ENCODE measurements around the gene CDS2. TPM values are rescaled to one million over a fixed set of nuclear protein-coding genes. Genes with fewer than 3 reads are reported as not detected.

CDS2 gene
- polyA plus RNA-seq, 2 of the 4 experiments (the other 2 are of a cell fraction): 44.0 to 106 TPM

DNA sequence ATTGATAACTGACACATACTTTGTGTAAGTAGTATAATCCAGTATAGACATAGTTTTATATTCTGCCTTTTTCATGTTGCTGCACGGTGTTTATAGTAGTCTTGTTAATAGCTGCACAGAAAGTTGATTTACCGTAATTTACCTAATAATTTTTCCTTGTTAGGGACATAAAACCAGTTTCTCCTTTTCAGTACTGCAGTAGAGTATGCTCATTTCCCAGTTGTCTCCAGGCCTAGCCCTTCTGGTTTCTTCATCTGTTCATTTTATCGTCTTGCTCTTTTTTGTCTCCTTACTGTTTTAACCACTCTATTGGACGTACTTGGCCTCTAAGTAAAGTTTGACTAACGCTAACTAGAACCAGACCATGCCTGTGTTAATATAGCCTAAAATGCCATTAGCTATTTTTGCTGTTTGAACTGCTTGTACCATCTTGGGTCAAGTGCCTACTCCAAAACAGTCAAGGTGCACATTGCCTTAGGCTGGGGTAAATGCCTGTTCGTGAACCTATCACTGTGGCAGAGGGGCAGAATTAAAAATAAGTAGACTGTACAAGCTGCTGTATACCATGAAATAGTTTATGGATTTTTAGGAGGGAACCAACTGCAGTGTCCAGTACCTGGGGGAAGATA, 34.8 kb downstream of the CDS2 start:
- Histone ChIP-seq H3K27ac (peak overlapping the region in 1 of 2 experiments; percentile 28; a peak in 2 of 6 replicates), H3K9me3 (no peaks in the 10 kb centered on the region), H3K4me3 (no peak overlapping the region), H3K4me1 (peaks cover 12% of the 10 kb centered on the region), H3K4me2 (no peak overlapping the region)
- DNase-seq (ENCODE audit: low read depth in 1 of 2, low spot score in 1 of 2) (no peak), ATAC-seq (no peak), FAIRE-seq (no peak)
- ChIA-PET CTCF (interaction anchor here (0.8 to 1.7 kb wide), 6 partner anchors 8 to 44 kb away, joined by 3 to 7 read pairs (median 4); partner anchors contain the start of gene CDS2), POLR2A (no interaction called here)
- WGBS (ENCODE audit: missing lambda C conversion rate): 94% methylated on average over 6 of the region's 6 CpGs
- TF ChIP-seq RCOR1 (IDR thresholded peaks at IDR 0.05; ENCODE audit: low read depth, low read length) (no peak), ZSCAN20 (CRISPR knock-in tag; IDR thresholded peaks at IDR 0.05) (no peak), HOXB13 (CRISPR knock-in tag; IDR thresholded peaks at IDR 0.05; ENCODE audit: low read depth) (no peak), MYC (IDR thresholded peaks at IDR 0.05; ENCODE audit: borderline replicate concordance, low read length) (no peak), FOSL2 (IDR thresholded peaks at IDR 0.05) (no peak), FOSL2 (CRISPR knock-in tag; IDR thresholded peaks at IDR 0.05) (no peak)
- TF ChIP-seq, protein P1, sequence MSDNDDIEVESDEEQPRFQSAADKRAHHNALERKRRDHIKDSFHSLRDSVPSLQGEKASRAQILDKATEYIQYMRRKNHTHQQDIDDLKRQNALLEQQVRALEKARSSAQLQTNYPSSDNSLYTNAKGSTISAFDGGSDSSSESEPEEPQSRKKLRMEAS (IDR thresholded peaks at IDR 0.05): no peak

DNA sequence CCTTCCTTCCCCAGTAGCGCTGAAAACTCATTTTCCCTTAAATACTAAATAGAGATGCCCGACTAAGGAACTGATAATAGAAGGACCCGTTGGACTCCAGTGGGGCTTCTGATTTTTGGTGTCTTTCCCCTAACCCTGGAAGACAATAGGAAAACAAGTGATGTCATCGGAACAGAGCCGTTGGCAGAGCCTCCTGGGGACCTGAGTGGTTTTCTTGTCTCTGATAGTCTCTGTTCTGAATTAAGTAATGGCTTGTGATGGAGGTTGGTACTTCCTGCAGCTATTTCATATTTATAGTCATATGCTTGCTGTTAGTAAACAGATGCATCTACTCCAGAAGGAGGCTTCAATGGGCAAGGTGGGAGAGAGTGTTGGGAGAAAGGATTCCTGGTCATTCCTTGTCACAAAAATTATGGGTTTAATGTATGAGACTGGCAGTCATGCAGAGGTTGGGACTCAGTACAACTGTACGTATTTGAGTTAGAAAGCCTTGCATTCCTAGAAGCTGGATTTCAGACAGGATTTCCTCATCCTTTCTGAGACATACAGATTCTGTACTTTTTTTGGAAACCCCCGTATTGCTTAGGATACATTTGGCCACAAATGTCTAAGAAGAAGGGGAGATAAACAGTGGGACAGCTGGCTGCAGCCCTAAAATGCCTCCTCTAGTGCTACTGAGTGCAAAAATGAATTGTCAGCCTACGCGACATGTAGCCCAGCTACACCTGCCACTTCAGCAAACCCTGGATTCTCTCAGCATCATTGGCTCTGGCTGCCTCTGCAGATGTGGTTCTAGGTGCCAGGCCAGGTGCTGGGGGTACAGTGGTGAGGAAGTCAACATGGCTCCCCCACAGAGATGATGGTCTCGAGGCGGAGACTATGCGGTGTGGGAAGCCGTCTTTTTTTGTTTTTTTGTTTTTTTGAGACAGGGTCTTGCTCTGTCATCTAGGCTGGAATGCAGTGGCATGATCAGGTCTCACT, 38.1 kb downstream of the CDS2 start:
- DNase-seq (ENCODE audit: low read depth in 1 of 2, low spot score in 1 of 2): no peak
- ChIA-PET POLR2A (no interaction called here), CTCF (interaction anchor here (1.2 to 5.3 kb wide), 4 partner anchors 27 to 40 kb away, joined by 3 to 25 read pairs (median 12); partner anchors contain the start of gene CDS2)
- ATAC-seq: no peak
- Histone ChIP-seq H3K4me3 (no peak overlapping the region), H3K4me2 (no peak overlapping the region), H3K4me1 (peaks cover 24% of the 10 kb centered on the region), H3K9me3 (no peaks in the 10 kb centered on the region), H3K27ac (no peak overlapping the region)
- FAIRE-seq: no peak
- WGBS (ENCODE audit: missing lambda C conversion rate): 91% methylated on average over 13 of the region's 13 CpGs
- TF ChIP-seq HOXB5 (CRISPR knock-in tag; IDR thresholded peaks at IDR 0.05): no peak
- TF ChIP-seq, protein P2, sequence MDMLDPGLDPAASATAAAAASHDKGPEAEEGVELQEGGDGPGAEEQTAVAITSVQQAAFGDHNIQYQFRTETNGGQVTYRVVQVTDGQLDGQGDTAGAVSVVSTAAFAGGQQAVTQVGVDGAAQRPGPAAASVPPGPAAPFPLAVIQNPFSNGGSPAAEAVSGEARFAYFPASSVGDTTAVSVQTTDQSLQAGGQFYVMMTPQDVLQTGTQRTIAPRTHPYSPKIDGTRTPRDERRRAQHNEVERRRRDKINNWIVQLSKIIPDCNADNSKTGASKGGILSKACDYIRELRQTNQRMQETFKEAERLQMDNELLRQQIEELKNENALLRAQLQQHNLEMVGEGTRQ (IDR thresholded peaks at IDR 0.05): no peak
- no peak for TF ChIP-seq ZSCAN20 (CRISPR knock-in tag; IDR thresholded peaks at IDR 0.05)
- TF ChIP-seq, protein P3, sequence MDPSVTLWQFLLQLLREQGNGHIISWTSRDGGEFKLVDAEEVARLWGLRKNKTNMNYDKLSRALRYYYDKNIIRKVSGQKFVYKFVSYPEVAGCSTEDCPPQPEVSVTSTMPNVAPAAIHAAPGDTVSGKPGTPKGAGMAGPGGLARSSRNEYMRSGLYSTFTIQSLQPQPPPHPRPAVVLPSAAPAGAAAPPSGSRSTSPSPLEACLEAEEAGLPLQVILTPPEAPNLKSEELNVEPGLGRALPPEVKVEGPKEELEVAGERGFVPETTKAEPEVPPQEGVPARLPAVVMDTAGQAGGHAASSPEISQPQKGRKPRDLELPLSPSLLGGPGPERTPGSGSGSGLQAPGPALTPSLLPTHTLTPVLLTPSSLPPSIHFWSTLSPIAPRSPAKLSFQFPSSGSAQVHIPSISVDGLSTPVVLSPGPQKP (IDR thresholded peaks at IDR 0.05; ENCODE audit: low read depth, low read length): no peak
- TF ChIP-seq, protein P1 (IDR thresholded peaks at IDR 0.05): no peak

DNA sequence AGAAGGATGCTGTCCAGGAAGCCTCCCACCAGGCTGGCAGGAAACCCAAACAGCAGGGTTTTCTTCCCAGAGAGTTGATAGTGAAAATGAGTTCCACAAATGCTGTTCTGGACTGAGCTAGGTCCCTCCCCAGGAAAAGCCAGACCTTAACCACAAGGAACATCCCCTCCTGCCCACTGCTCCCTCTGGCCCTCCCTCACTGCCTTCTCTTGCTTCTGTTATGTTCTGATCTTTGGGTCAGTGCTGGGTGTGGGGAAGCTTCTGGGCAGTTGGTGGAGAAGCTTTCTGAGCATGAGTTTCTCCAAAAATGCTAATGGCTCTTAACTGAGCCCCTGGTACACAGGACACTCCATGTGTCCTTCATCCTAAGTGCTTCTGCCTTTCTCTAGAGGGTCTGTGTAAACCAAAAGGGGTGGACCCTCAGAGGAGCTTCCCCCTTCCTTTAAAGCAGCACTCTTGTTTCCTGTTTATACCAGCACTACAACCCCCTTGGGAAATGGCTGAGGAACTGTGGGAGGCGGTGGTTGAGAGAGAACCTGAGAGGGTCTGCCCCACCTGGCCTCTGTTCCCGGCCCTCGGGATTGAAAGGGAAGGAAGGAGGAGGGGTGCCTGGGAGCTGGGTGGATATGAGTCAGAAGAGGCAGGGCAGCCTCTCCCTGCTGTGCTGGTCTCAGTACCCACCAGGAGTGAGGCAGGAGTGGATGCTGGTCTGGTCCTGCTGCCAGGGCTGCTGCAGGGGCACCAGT, 42.0 kb downstream of the CDS2 start:
- 54% methylated on average over 3 of the region's 3 CpGs for WGBS (ENCODE audit: missing lambda C conversion rate)
- TF ChIP-seq, protein P4, sequence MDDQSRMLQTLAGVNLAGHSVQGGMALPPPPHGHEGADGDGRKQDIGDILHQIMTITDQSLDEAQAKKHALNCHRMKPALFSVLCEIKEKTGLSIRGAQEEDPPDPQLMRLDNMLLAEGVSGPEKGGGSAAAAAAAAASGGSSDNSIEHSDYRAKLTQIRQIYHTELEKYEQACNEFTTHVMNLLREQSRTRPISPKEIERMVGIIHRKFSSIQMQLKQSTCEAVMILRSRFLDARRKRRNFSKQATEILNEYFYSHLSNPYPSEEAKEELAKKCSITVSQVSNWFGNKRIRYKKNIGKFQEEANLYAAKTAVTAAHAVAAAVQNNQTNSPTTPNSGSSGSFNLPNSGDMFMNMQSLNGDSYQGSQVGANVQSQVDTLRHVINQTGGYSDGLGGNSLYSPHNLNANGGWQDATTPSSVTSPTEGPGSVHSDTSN (IDR thresholded peaks at IDR 0.05): no peak
- TF ChIP-seq FOSB (CRISPR knock-in tag; IDR thresholded peaks at IDR 0.05): no peak
- TF ChIP-seq TP53 (CRISPR knock-in tag; IDR thresholded peaks at IDR 0.05): no peak
- TF ChIP-seq MAFK (IDR thresholded peaks at IDR 0.05; ENCODE audit: partially characterized antibody): no peak
- no peak for TF ChIP-seq ZFP36 (IDR thresholded peaks at IDR 0.05; ENCODE audit: borderline replicate concordance, partially characterized antibody)
- TF ChIP-seq, protein P5, sequence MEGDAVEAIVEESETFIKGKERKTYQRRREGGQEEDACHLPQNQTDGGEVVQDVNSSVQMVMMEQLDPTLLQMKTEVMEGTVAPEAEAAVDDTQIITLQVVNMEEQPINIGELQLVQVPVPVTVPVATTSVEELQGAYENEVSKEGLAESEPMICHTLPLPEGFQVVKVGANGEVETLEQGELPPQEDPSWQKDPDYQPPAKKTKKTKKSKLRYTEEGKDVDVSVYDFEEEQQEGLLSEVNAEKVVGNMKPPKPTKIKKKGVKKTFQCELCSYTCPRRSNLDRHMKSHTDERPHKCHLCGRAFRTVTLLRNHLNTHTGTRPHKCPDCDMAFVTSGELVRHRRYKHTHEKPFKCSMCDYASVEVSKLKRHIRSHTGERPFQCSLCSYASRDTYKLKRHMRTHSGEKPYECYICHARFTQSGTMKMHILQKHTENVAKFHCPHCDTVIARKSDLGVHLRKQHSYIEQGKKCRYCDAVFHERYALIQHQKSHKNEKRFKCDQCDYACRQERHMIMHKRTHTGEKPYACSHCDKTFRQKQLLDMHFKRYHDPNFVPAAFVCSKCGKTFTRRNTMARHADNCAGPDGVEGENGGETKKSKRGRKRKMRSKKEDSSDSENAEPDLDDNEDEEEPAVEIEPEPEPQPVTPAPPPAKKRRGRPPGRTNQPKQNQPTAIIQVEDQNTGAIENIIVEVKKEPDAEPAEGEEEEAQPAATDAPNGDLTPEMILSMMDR (IDR thresholded peaks at IDR 0.05): no peak
- ChIA-PET POLR2A (interaction anchor here (0.6 to 0.8 kb wide), 2 partner anchors 43 to 441 kb away, joined by 3 to 6 read pairs; partner anchors contain the start of gene CDS2), CTCF (interaction anchor here (0.9 to 5.3 kb wide), 10 partner anchors 10 to 905 kb away, joined by 3 to 32 read pairs (median 4); partner anchors contain the start of gene CDS2)
- Histone ChIP-seq H3K4me1 (peaks cover 16% of the 10 kb centered on the region), H3K9me3 (no peaks in the 10 kb centered on the region), H3K4me2 (peak overlapping the region; percentile 32; the same call in 2 of the 3 replicates), H3K4me3 (no peak overlapping the region), H3K27ac (peak overlapping the region in 1 of 2 experiments; percentile 10; a peak in 2 of 6 replicates)
- no peak for FAIRE-seq
- peak; percentile 69 to 71; a peak in 4 of 6 replicates for ATAC-seq
- DNase-seq (ENCODE audit: low read depth in 1 of 2, low spot score in 1 of 2): no peak
